OCI-LY1 (cell line): Measurements from ENCODE around the gene PDE4D.

Experiments used
- H2AFZ ChIP-seq: fragments of 200-600 bp; sonication (generic), shearing (Covaris generic); 2 replicates; pipeline ENCODE4 v1.6.0; 2014; ENCODE audit warnings: antibody characterized with exemption, mild to moderate bottlenecking, low read length
- H3F3A ChIP-seq: fragments of 200-600 bp; sonication (generic), shearing (Covaris generic); 2 replicates; pipeline ENCODE4 v1.6.0; 2014; ENCODE audit warnings: mild to moderate bottlenecking, antibody characterized with exemption, low read length, moderate library complexity; ENCODE audit not compliant: insufficient read depth
- H3K27ac ChIP-seq: fragments of 200-600 bp; sonication (generic); 2 replicates; pipeline ENCODE4 v1.5.1; 2014; ENCODE audit warnings: low read length, mixed run types, mild to moderate bottlenecking, low read depth; ENCODE audit not compliant: poor library complexity, severe bottlenecking
- H3K27me3 ChIP-seq: fragments of 200-600 bp; sonication (generic); 2 replicates; pipeline ENCODE4 v1.6.0; 2014; ENCODE audit warnings: antibody characterized with exemption, mild to moderate bottlenecking, low read length, moderate library complexity; ENCODE audit not compliant: insufficient read depth
- H3K36me3 ChIP-seq: fragments of 200-600 bp; sonication (generic); 2 replicates; pipeline ENCODE4 v1.6.1; 2014; ENCODE audit warnings: mild to moderate bottlenecking, antibody characterized with exemption, low read length, moderate library complexity, mixed read lengths; ENCODE audit not compliant: insufficient read depth
- H3K4me1 ChIP-seq: fragments of 200-600 bp; sonication (generic); 2 replicates; pipeline ENCODE4 v1.5.1; 2014; ENCODE audit warnings: mild to moderate bottlenecking, low read length, moderate library complexity; ENCODE audit not compliant: insufficient read depth, severe bottlenecking
- H3K4me2 ChIP-seq: fragments of 200-600 bp; sonication (generic), shearing (Covaris generic); 2 replicates; pipeline ENCODE4 v1.6.1; 2014; ENCODE audit warnings: low read length
- H3K4me3 ChIP-seq: fragments of 200-600 bp; sonication (generic); 2 replicates; pipeline ENCODE4 v1.5.1; 2014; ENCODE audit warnings: low read length, low read depth, mild to moderate bottlenecking, mixed read lengths; ENCODE audit not compliant: poor library complexity, severe bottlenecking
- H3K79me2 ChIP-seq: fragments of 200-600 bp; shearing (Covaris generic); 2 replicates; pipeline ENCODE4 v1.6.1; 2016; ENCODE audit warnings: mixed run types, low read length, mixed read lengths; ENCODE audit not compliant: insufficient read depth
- H3K9ac ChIP-seq: fragments of 200-600 bp; sonication (generic), shearing (Covaris generic); 2 replicates; pipeline ENCODE4 v1.6.1; 2014; ENCODE audit warnings: mild to moderate bottlenecking, low read length, mixed read lengths
- H3K9me2 ChIP-seq: fragments of 200-600 bp; sonication (generic), shearing (Covaris generic); 2 replicates; pipeline ENCODE4 v1.6.1; 2014; ENCODE audit warnings: low read depth, mild to moderate bottlenecking, low read length, mixed read lengths
- H3K9me3 ChIP-seq: fragments of 200-600 bp; shearing (Covaris generic); 2 replicates; pipeline ENCODE4 v1.6.1; 2014; ENCODE audit warnings: low read length, mixed read lengths
- H4K20me1 ChIP-seq: fragments of 200-600 bp; sonication (generic), shearing (Covaris generic); 2 replicates; pipeline ENCODE4 v1.6.0; 2016; ENCODE audit warnings: mild to moderate bottlenecking, low read length; ENCODE audit not compliant: insufficient read depth
- CTCF ChIP-seq: fragments of 200-600 bp; sonication (generic), shearing (Covaris generic); IDR thresholded peaks from 2 replicates; pipeline ENCODE4 v1.5.1; 2017; ENCODE audit warnings: mild to moderate bottlenecking, antibody characterized with exemption, low read length, moderate library complexity, mixed read lengths
- EZH2 ChIP-seq: fragments of 200-600 bp; sonication (generic), shearing (Covaris generic); IDR thresholded peaks from 2 replicates; pipeline ENCODE4 v1.8.0; 2017; ENCODE audit warnings: borderline replicate concordance, mixed run types, mild to moderate bottlenecking, antibody characterized with exemption, low read length, moderate library complexity, mixed read lengths

PDE4D gene

GRCh38 chr5:59833448-59833847 lies 60.1 kb downstream of the PDE4D start:
- Histone ChIP-seq H2AFZ (no peak overlapping the region), H3K9me3 (no peaks in the 10 kb centered on the region), H3K4me1 (no peaks in the 10 kb centered on the region), H3F3A (no peaks in the 10 kb centered on the region), H3K9me2 (no peaks in the 10 kb centered on the region), H3K9ac (no peak overlapping the region), H3K27ac (no peak overlapping the region), H3K79me2 (no peaks in the 10 kb centered on the region), H4K20me1 (no peaks in the 10 kb centered on the region), H3K27me3 (no peaks in the 10 kb centered on the region), H3K4me3 (no peak overlapping the region), H3K4me2 (no peak overlapping the region), H3K36me3 (no peaks in the 10 kb centered on the region)
- TF ChIP-seq CTCF (no peak), EZH2 (no peak)

GRCh38 chr5:59832577-59833301 lies 60.8 kb downstream of the PDE4D start:
- no peaks in the 10 kb centered on the region for H3K27me3 ChIP-seq
- H3K4me1 ChIP-seq = no peaks in the 10 kb centered on the region
- H3K36me3 ChIP-seq = no peaks in the 10 kb centered on the region
- no peak for TF ChIP-seq CTCF
- no peak for TF ChIP-seq EZH2
- no peaks in the 10 kb centered on the region for H3K9me3 ChIP-seq
- no peaks in the 10 kb centered on the region for H4K20me1 ChIP-seq
- no peaks in the 10 kb centered on the region for H3F3A ChIP-seq
- no peak overlapping the region for H3K27ac ChIP-seq
- no peaks in the 10 kb centered on the region for H3K9me2 ChIP-seq
- H3K4me3 ChIP-seq = no peak overlapping the region
- H3K4me2 ChIP-seq = no peak overlapping the region
- no peak overlapping the region for H3K9ac ChIP-seq
- H3K79me2 ChIP-seq = no peaks in the 10 kb centered on the region
- H2AFZ ChIP-seq = no peak overlapping the region

- no peak overlapping the region for H2AFZ ChIP-seq
- TF ChIP-seq EZH2 (no peak), CTCF (no peak)
- H3K27me3 ChIP-seq = no peaks in the 10 kb centered on the region
- H3K4me2 ChIP-seq = no peak overlapping the region
- no peaks in the 10 kb centered on the region for H3K4me1 ChIP-seq
- H3K36me3 ChIP-seq = no peaks in the 10 kb centered on the region
- H3K4me3 ChIP-seq = no peak overlapping the region
- no peaks in the 10 kb centered on the region for H3K79me2 ChIP-seq
- no peaks in the 10 kb centered on the region for H3F3A ChIP-seq
- H3K9me3 ChIP-seq = no peaks in the 10 kb centered on the region
- no peak overlapping the region for H3K9ac ChIP-seq
- no peaks in the 10 kb centered on the region for H3K9me2 ChIP-seq
- no peaks in the 10 kb centered on the region for H4K20me1 ChIP-seq
- no peak overlapping the region for H3K27ac ChIP-seq
These were observed 62.1 kb downstream of the PDE4D start for GRCh38 chr5:59831326-59832010.
